GM12872 (cell line): ENCODE measurements around the gene VIPR2.

Experiments
- CTCF ChIP-seq: IDR thresholded peaks from 3 replicates; pipeline ENCODE4 v1.5.1; 2011; ENCODE audit warnings: low read depth, mild to moderate bottlenecking, low read length, moderate library complexity; ENCODE audit not compliant: insufficient read depth

VIPR2 gene

GRCh38 chr7:158979635-158980351 lies 164.9 kb downstream of the VIPR2 start:
- TF ChIP-seq CTCF = no peak

- no peak for TF ChIP-seq CTCF
These were observed 165.6 kb downstream of the VIPR2 start for GRCh38 chr7:158979023-158979529.
